ENCODE results near the gene TXNIP.
A peak's percentile ranks its signal among the peaks of the same experiment; 100 is the strongest.

DNA sequence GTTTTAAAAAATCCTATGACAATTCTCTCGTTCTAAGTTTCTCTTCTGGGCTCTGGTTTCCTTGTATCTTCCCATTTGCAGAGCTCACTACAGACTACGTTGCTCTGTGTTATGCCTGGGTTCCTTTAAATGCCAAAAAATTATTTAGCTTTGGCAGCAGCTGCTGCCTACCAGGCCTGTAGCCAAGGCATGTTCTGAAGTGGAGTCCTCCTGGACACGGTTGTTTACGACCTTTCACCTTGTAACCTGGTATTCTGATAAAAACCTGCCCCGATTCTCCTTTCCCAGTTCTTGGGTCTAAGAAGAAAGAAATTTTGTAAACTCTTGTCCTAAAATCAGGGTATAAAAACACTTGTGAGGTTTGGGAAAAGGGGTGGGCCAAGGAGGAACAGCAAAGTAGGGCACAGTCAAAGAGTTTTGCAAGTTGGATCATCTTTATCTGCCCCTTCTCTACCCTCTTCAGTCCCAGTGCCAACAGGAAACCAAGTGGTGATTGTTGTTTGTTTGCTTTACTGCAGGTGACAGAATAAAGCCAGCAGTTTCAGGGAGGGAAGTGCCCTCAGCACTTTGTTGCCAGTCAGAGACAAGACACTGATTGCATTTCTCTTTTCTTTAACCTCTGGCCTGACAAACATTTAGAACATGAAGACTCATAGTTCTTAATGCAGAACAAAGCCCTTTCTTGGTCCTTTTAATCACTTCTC, 3.1 kb upstream of the TXNIP start:
- TF ChIP-seq CTCF (IDR thresholded peaks at IDR 0.05) = no peak
- peak in 1 of 2 donors; percentile 35 for TF ChIP-seq POLR2A (IDR thresholded peaks at IDR 0.05)
- TF ChIP-seq POLR2AphosphoS5 (IDR thresholded peaks at IDR 0.05; ENCODE audit: insufficient read depth in 1 of 2, low read depth in 1 of 2) = peak in 1 of 2 donors; percentile 84

All from vagina (tissue), 2 donors.